Kidney (tissue), 14 donors: ENCODE data around the gene ARMCX2. TPM values are rescaled to one million over a fixed set of nuclear protein-coding genes. Genes with fewer than 3 reads are reported as not detected.
A peak's percentile ranks its signal among the peaks of the same experiment; 100 is the strongest.
"Not testable (repeated sequence)": the region's sequence is repeated elsewhere in the genome, so short reads cannot be mapped to it uniquely, and the experiment has no call there.

Source experiments
- DNase-seq, 5 donors: peaks; one replicate each; pipeline ENCODE4 v3.0.0-alpha.2; 2013 to 2020
- FAIRE-seq: peaks from 2 replicates; lab custom pipeline; 2012; peaks lifted over from hg19 to GRCh38; lab: Jason Lieb, UNC
- H3K27ac ChIP-seq, 2 donors: one replicate each; pipeline ENCODE4 v1.7.0; 2013; ENCODE audit warnings: low read depth in 2 of 2, low read length in 2 of 2, inconsistent platforms in 1 of 2
- H3K27me3 ChIP-seq: one replicate; pipeline ENCODE4 v1.7.1; 2013; ENCODE audit warnings: low read length, inconsistent platforms; ENCODE audit not compliant: control insufficient read depth, insufficient read depth
- H3K36me3 ChIP-seq, 3 donors: one replicate each; pipeline versions ENCODE4 v1.7.0 to v1.7.1; 2013; ENCODE audit warnings: low read length in 3 of 3, control low read depth in 1 of 3, inconsistent platforms in 1 of 3; ENCODE audit not compliant: insufficient read depth in 3 of 3, control insufficient read depth in 2 of 3
- H3K4me1 ChIP-seq, 3 donors: one replicate each; pipeline versions ENCODE4 v1.7.0 to v1.7.1; 2013; ENCODE audit warnings: low read length in 3 of 3, inconsistent platforms in 1 of 3, low read depth in 1 of 3; ENCODE audit not compliant: control insufficient read depth in 2 of 3, insufficient read depth in 2 of 3
- H3K4me3 ChIP-seq, 3 donors: one replicate each; pipeline versions ENCODE4 v1.7.0 to v1.8.1; 2013; ENCODE audit warnings: low read length in 3 of 3, control low read depth in 1 of 3, inconsistent platforms in 1 of 3
- H3K9ac ChIP-seq, 3 donors: one replicate each; pipeline versions ENCODE4 v1.7.0 to v1.7.1; 2013; ENCODE audit warnings: low read length in 3 of 3, control low read depth in 1 of 3, inconsistent platforms in 1 of 3
- H3K9me3 ChIP-seq, 3 donors: one replicate each; pipeline versions ENCODE4 v1.7.0 to v1.7.1; 2013; ENCODE audit warnings: low read length in 3 of 3, control low read depth in 1 of 3, inconsistent platforms in 1 of 3; ENCODE audit not compliant: control insufficient read depth in 2 of 3, insufficient read depth in 1 of 3
- CTCF ChIP-seq: IDR thresholded peaks from 3 replicates; pipeline ENCODE4 v1.5.1; 2012; ENCODE audit warnings: mild to moderate bottlenecking, moderate library complexity, borderline replicate concordance; ENCODE audit not compliant: insufficient read depth; ENCODE audit errors: extremely low read depth
- intact Hi-C: fragments of 100-400 bp; cut with DNase I; formaldehyde crosslinking; loops from one replicate; pipeline ENCODE4 v1.11.1; 2022
- polyA plus RNA-seq: library from polyadenylated mRNA; stranded (reverse); fragments of 350-450 nt; fragmentation: Illumina TruSeq; extraction: RNeasy Lipid Tissue Mini Kit (QIAGEN cat#74804); gene quantifications from one replicate; pipeline ENCODE4 v1.2.3, GENCODE V29; 2014; ENCODE audit warnings: low read depth, low replicate concordance; ENCODE audit not compliant: insufficient read depth
- total RNA-seq: library from RNA; stranded (reverse); fragmentation: NEBNext Ultra II Directional; extraction: Animal tissue kit (Norgen Biotek cat#: 25700); gene quantifications from one replicate; pipeline ENCODE4 v1.2.1, GENCODE V29; 2021
- donor health status: control.
- donor health status: control.
- donor health status: control.
- donor health status: control.
- donor health status: control.
- donor health status: DM: yes; HTN: yes; CAD: no.
- donor health status: Normal renal cell carcinoma (clear cell type).

Gene ARMCX2
- total and polyA plus RNA-seq, 2 donors from 2014 or later: 38.4 to 44.0 TPM

GRCh38 chrX:101655534-101655933, 4.1 kb downstream of the ARMCX2 start:
- Histone ChIP-seq H3K9ac (no peak overlapping the region), H3K36me3 (peaks cover 0 to 5% (median 0%) of the 10 kb centered on the region in 3 donors), H3K4me1 (peaks cover 0 to 2% (median 0%) of the 10 kb centered on the region in 3 donors), H3K9me3 (no peaks in the 10 kb centered on the region), H3K27me3 (no peaks in the 10 kb centered on the region), H3K4me3 (no peak overlapping the region), H3K27ac (no peak overlapping the region)
- FAIRE-seq (peak; percentile 66), DNase-seq (no peak)
- intact Hi-C loops: no loop called here
- TF ChIP-seq CTCF: no peak

- H3K4me3 ChIP-seq, H3K36me3 ChIP-seq, H3K4me1 ChIP-seq, H3K9me3 ChIP-seq, intact Hi-C loops, FAIRE-seq, H3K27me3 ChIP-seq, DNase-seq, H3K9ac ChIP-seq, H3K27ac ChIP-seq: not testable (repeated sequence)
Measured at GRCh38 chrX:101647716-101648115, 11.9 kb downstream of the ARMCX2 start.

- Histone ChIP-seq H3K9ac (no peak overlapping the region), H3K27ac (no peak overlapping the region), H3K36me3 (no peaks in the 10 kb centered on the region), H3K4me1 (no peaks in the 10 kb centered on the region), H3K9me3 (no peaks in the 10 kb centered on the region), H3K27me3 (no peaks in the 10 kb centered on the region), H3K4me3 (no peak overlapping the region)
- no peak for DNase-seq
- intact Hi-C loops: no loop called here
- TF ChIP-seq CTCF: no peak
- no peak for FAIRE-seq
Measured at GRCh38 chrX:101642093-101642492, 17.6 kb downstream of the ARMCX2 start.

GRCh38 chrX:101639583-101639982, 20.1 kb downstream of the ARMCX2 start:
- no peak for TF ChIP-seq CTCF
- no peak overlapping the region for H3K4me3 ChIP-seq
- no peak for FAIRE-seq
- no peak overlapping the region for H3K27ac ChIP-seq
- H3K9ac ChIP-seq: no peak overlapping the region
- intact Hi-C loops: no loop called here
- no peaks in the 10 kb centered on the region for H3K9me3 ChIP-seq
- DNase-seq: no peak
- no peaks in the 10 kb centered on the region for H3K4me1 ChIP-seq
- H3K27me3 ChIP-seq: no peaks in the 10 kb centered on the region
- H3K36me3 ChIP-seq: no peaks in the 10 kb centered on the region
